HepG2 (cell line): ENCODE measurements around the gene PEX11G.

ENCODE experiments used
- BORCS8-MEF2B ChIP-seq: sonication (generic); formaldehyde crosslinking; IDR thresholded peaks from 2 replicates; pipeline ENCODE4 v1.8.0; 2022; ENCODE audit warnings: mild to moderate bottlenecking, missing genetic modification reagents
- CBX2 ChIP-seq, 2 experiments: fragments of 200-600 bp in 1 of 2; sonication (generic); formaldehyde crosslinking in 1 of 2; IDR thresholded peaks; 2 replicates each; pipeline versions ENCODE4 v1.7.0 to v1.8.1; 2018 to 2022; ENCODE audit warnings: low read depth in 2 of 2, low read length in 1 of 2, mild to moderate bottlenecking in 1 of 2, missing genetic modification reagents in 1 of 2
- DNMT1 ChIP-seq: sonication (generic); formaldehyde crosslinking; IDR thresholded peaks from 2 replicates; pipeline ENCODE4 v1.5.1; 2020; ENCODE audit warnings: mild to moderate bottlenecking, missing genetic modification reagents
- ZKSCAN1 ChIP-seq: fragments of 150-350 bp; IDR thresholded peaks from 2 replicates; pipeline ENCODE4 v1.6.1; 2014; ENCODE audit warnings: low read length
- ZNF451 ChIP-seq: sonication (generic); formaldehyde crosslinking; IDR thresholded peaks from 2 replicates; pipeline ENCODE4 v1.5.0; 2020; ENCODE audit warnings: mild to moderate bottlenecking, missing genetic modification reagents
- ZNF703 ChIP-seq: sonication (generic); formaldehyde crosslinking; IDR thresholded peaks from 2 replicates; pipeline ENCODE4 v1.5.1; 2020; ENCODE audit warnings: missing genetic modification reagents, mild to moderate bottlenecking, moderate library complexity, borderline replicate concordance
- TF ChIP-seq, protein P1 (sequence below): IDR thresholded peaks from 2 replicates; pipeline ENCODE4 v1.6.1; 2012; ENCODE audit warnings: inconsistent platforms
- TF ChIP-seq, protein P2 (sequence below): sonication (generic); formaldehyde crosslinking; conservative IDR thresholded peaks from 2 replicates; pipeline ENCODE4 v1.4.0; 2020; ENCODE audit warnings: missing genetic modification reagents
- TF ChIP-seq, protein P3 (sequence below): sonication (generic); formaldehyde crosslinking; IDR thresholded peaks from 2 replicates; pipeline ENCODE4 v1.4.0; 2020; ENCODE audit warnings: missing genetic modification reagents

DNA sequence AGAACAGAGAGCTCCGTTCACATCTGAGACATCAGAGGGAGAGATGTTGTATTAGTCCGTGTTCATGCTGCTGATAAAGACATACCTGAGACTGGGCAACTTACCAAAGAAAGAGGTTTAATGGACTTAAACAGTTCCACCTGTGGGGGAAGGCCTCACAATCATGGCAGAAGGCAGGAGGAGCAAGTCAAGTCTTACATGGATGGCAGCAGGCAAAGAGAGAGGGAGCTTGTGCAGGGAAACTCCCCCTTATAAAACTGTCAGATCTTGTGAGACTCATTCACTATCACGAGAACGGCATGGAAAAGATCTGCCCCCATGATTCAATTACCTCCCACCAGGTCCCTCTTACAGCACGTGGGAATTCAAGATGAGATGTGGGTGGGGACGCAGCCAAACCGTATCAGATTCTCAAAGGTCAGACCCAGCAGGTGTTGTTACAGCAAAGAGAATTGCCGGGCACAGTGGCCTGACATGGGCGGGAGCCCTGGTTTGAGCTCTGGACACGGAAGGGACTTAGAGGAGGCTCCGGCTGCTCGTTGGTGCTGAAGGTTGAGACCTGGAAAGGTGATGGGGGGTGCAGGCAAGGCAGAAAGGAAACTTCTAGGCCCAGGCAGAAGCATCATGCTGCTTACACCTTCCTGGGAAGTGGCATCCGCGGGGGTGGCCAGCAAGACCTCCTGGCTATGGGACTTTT, 33.1 kb downstream of the PEX11G start:
- TF ChIP-seq ZKSCAN1 (no peak), ZNF703 (CRISPR knock-in tag) (no peak), BORCS8-MEF2B (CRISPR knock-in tag) (no peak), CBX2 (IDR thresholded peaks at IDR 0.05; ENCODE audit: low read depth, low read length) (no peak), CBX2 (CRISPR knock-in tag; IDR thresholded peaks at IDR 0.05; ENCODE audit: low read depth) (no peak), DNMT1 (no peak), ZNF451 (CRISPR knock-in tag) (no peak)
- TF ChIP-seq, protein P1, sequence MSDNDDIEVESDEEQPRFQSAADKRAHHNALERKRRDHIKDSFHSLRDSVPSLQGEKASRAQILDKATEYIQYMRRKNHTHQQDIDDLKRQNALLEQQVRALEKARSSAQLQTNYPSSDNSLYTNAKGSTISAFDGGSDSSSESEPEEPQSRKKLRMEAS: no peak
- TF ChIP-seq, protein P2, sequence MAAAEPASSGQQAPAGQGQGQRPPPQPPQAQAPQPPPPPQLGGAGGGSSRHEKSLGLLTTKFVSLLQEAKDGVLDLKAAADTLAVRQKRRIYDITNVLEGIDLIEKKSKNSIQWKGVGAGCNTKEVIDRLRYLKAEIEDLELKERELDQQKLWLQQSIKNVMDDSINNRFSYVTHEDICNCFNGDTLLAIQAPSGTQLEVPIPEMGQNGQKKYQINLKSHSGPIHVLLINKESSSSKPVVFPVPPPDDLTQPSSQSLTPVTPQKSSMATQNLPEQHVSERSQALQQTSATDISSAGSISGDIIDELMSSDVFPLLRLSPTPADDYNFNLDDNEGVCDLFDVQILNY (CRISPR knock-in tag): no peak
- TF ChIP-seq, protein P3, sequence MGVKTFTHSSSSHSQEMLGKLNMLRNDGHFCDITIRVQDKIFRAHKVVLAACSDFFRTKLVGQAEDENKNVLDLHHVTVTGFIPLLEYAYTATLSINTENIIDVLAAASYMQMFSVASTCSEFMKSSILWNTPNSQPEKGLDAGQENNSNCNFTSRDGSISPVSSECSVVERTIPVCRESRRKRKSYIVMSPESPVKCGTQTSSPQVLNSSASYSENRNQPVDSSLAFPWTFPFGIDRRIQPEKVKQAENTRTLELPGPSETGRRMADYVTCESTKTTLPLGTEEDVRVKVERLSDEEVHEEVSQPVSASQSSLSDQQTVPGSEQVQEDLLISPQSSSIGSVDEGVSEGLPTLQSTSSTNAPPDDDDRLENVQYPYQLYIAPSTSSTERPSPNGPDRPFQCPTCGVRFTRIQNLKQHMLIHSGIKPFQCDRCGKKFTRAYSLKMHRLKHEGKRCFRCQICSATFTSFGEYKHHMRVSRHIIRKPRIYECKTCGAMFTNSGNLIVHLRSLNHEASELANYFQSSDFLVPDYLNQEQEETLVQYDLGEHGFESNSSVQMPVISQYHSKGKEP (CRISPR knock-in tag): no peak
